BLaER1 (cell line): ENCODE results near the gene AHSG.

ENCODE experiments used
- H3K27ac ChIP-seq: shearing (Covaris generic); formaldehyde crosslinking; 2 replicates; pipeline ENCODE4 v1.8.1; 2022
- H3K27me3 ChIP-seq: shearing (Covaris generic); formaldehyde crosslinking; 2 replicates; pipeline ENCODE4 v1.8.1; 2022
- H3K36me3 ChIP-seq: shearing (Covaris generic); formaldehyde crosslinking; 2 replicates; pipeline ENCODE4 v1.8.1; 2022
- H3K4me1 ChIP-seq: shearing (Covaris generic); formaldehyde crosslinking; 2 replicates; pipeline ENCODE4 v1.8.1; 2022
- H3K4me2 ChIP-seq: shearing (Covaris generic); formaldehyde crosslinking; 2 replicates; pipeline ENCODE4 v1.8.1; 2022
- H3K4me3 ChIP-seq: shearing (Covaris generic); formaldehyde crosslinking; 2 replicates; pipeline ENCODE4 v1.8.1; 2022
- H3K9ac ChIP-seq: shearing (Covaris generic); formaldehyde crosslinking; 2 replicates; pipeline ENCODE4 v1.8.1; 2022
- H3K9me3 ChIP-seq: shearing (Covaris generic); formaldehyde crosslinking; 2 replicates; pipeline ENCODE4 v1.8.1; 2022
- H4K20me1 ChIP-seq: shearing (Covaris generic); formaldehyde crosslinking; 2 replicates; pipeline ENCODE4 v1.8.1; 2022
- Cebpa-rat ChIP-seq: shearing (Covaris generic); IDR thresholded peaks from 2 replicates; pipeline ENCODE4 v1.8.1; 2022

The AHSG gene

DNA sequence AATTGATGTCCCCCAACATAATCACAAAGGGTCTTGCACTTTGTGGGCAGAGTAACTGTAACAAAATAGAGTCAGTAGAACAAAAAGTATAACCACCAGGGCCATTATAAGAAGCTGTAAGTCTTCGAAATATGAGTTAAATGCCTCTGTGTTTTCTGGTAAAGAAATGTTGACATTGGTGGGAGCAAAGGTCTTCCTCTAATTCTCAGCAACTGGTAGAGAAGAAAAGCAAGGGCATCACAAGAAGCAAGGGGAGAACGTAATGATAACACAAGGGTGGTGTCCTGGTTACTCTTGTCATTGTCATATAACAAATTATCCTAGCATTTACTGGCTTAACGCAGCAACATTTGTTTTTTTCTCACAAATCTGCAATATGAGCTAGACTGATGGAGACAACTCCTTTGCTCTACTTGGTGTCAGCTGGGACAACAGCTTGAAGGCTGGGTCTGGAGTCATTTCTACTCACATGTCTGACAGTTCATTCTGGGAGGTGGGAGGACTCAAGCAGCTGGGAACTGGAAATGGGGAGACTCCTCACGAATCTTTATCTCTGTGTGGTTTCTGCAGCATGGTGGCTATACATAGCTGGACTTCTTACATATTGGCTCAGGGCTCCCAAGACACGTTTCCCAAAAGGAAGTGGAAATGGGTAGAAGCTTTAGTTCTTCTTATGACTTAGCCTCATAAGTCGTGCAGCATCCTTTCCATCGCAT, 22.1 kb upstream of the AHSG start:
- no peak for TF ChIP-seq Cebpa-rat
- Histone ChIP-seq H3K27ac (no peak overlapping the region), H3K4me2 (no peak overlapping the region), H4K20me1 (no peaks in the 10 kb centered on the region), H3K36me3 (peaks cover 8% of the 10 kb centered on the region), H3K4me1 (no peaks in the 10 kb centered on the region), H3K27me3 (no peaks in the 10 kb centered on the region), H3K4me3 (no peak overlapping the region), H3K9me3 (no peaks in the 10 kb centered on the region), H3K9ac (no peak overlapping the region)

DNA sequence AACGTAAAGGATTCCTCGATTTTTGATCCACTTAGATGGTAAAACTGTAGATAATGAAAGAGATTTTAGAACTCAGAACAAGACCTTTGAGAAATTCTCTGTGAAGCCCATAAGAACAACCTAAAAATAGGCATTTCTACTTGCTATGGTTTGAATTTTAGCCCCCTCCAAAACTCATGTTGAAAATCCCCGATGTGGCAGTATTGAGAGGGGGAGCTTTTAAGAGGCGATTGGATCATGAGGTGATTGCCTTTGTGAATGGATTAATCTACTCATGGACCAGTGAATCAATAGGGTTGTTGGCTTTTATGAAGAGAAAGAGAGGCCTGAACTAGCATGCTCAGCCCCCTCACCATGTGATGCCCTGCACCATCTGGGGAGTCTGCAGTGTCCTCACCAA, 20.2 kb upstream of the AHSG start:
- no peaks in the 10 kb centered on the region for H3K36me3 ChIP-seq
- no peaks in the 10 kb centered on the region for H3K9me3 ChIP-seq
- no peak overlapping the region for H3K9ac ChIP-seq
- H3K4me2 ChIP-seq: no peak overlapping the region
- no peaks in the 10 kb centered on the region for H3K27me3 ChIP-seq
- no peak overlapping the region for H3K27ac ChIP-seq
- H3K4me1 ChIP-seq: no peaks in the 10 kb centered on the region
- TF ChIP-seq Cebpa-rat: no peak
- H3K4me3 ChIP-seq: no peak overlapping the region
- no peaks in the 10 kb centered on the region for H4K20me1 ChIP-seq

- Histone ChIP-seq H3K36me3 (no peaks in the 10 kb centered on the region), H3K4me2 (no peak overlapping the region), H3K4me3 (no peak overlapping the region), H3K27me3 (no peaks in the 10 kb centered on the region), H3K9me3 (no peaks in the 10 kb centered on the region), H3K27ac (no peak overlapping the region), H3K9ac (no peak overlapping the region), H4K20me1 (no peaks in the 10 kb centered on the region), H3K4me1 (no peaks in the 10 kb centered on the region)
- TF ChIP-seq Cebpa-rat: no peak
These were observed 19.0 kb upstream of the AHSG start for GRCh38 chr3:186593862-186594261.

DNA sequence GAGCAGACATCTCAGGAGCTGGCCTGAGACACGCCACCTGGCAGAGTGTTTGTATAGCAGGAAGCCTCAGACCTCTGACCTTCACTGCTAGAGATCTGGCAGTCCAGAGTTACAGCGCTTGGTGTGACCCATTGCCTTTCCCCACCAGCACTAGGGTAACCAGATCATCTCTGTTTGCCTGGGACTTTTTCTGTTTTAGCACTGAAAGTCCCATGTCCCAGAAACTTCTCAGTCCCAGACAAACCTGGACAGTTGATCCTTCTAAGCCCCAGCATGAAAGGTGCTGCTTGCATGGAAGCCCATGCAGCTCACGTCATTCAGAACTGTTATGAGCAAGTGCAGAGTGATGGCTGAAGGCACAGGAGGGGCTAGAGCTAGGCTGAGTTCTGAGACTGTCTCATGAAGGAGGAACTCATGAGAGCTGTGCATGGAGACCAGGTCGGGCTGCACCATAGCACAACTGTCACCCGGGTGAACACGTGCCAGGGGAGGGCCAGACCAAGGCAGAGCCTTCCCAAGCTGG, 18.2 kb upstream of the AHSG start:
- Histone ChIP-seq H3K9ac (no peak overlapping the region), H3K4me3 (no peak overlapping the region), H3K4me2 (no peak overlapping the region), H3K4me1 (no peaks in the 10 kb centered on the region), H4K20me1 (no peaks in the 10 kb centered on the region), H3K9me3 (no peaks in the 10 kb centered on the region), H3K27me3 (no peaks in the 10 kb centered on the region), H3K27ac (no peak overlapping the region), H3K36me3 (no peaks in the 10 kb centered on the region)
- TF ChIP-seq Cebpa-rat: no peak

DNA sequence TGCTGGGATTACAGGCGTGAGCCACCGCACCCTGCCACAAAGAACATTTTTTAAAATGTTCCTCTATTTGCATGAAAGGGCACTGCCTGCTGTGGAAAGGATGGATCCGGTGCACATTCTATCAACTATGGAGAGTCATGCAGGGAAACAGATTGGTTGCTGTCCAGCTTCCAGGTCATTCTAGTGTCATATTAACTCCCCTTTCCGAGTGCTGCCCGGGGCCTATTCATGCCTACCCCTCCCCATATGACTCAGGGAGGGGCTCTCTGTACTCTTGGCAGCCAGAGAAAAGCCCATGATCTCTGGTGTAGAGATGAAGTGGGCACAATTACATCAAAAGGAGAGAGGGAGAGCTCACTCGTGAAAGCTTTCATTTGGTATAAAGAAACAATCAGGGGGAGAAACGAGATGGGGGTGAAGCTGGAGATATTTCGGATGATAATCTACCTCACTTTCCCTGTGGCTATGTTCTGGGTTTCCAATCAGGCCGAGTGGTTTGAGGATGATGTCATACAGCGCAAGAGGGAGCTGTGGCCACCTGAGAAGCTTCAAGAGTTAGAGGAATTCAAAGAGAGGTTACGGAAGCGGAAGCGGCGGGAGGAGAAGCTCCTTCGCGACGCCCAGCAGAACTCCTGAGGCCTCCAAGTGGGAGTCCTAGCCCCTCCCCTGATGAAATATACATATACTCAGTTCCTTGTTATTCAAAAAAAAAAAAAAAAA, 16.1 kb upstream of the AHSG start:
- no peaks in the 10 kb centered on the region for H3K9me3 ChIP-seq
- H3K36me3 ChIP-seq: no peaks in the 10 kb centered on the region
- H3K4me2 ChIP-seq: no peak overlapping the region
- no peaks in the 10 kb centered on the region for H3K27me3 ChIP-seq
- TF ChIP-seq Cebpa-rat: no peak
- H3K4me3 ChIP-seq: no peak overlapping the region
- H3K9ac ChIP-seq: no peak overlapping the region
- no peak overlapping the region for H3K27ac ChIP-seq
- no peaks in the 10 kb centered on the region for H3K4me1 ChIP-seq
- H4K20me1 ChIP-seq: no peaks in the 10 kb centered on the region

GRCh38 chr3:186598108-186598784, 14.6 kb upstream of the AHSG start:
- H3K27me3 ChIP-seq: no peaks in the 10 kb centered on the region
- H3K27ac ChIP-seq: no peak overlapping the region
- TF ChIP-seq Cebpa-rat: no peak
- H3K36me3 ChIP-seq: no peaks in the 10 kb centered on the region
- H3K4me2 ChIP-seq: no peak overlapping the region
- H3K9me3 ChIP-seq: no peaks in the 10 kb centered on the region
- H3K9ac ChIP-seq: no peak overlapping the region
- no peaks in the 10 kb centered on the region for H4K20me1 ChIP-seq
- H3K4me1 ChIP-seq: no peaks in the 10 kb centered on the region
- no peak overlapping the region for H3K4me3 ChIP-seq

DNA sequence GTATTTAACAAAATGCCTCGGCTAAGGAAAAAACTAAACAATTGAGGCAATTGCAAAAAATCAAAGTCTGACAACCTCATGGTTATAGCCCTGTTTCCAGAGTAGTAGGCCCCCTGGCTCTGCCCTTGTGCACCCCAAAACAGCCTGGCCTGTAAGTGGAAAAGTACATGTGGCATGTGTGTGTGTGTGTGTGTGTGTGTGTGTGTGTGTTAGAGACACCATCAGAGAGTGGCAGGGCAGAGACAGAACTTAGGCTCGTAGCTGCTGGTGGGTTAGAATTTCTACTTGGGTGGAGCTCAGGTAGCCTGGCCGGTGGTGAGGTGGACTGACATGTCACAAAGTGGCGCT, 14.1 kb upstream of the AHSG start:
- Histone ChIP-seq H4K20me1 (no peaks in the 10 kb centered on the region), H3K9me3 (no peaks in the 10 kb centered on the region), H3K4me2 (no peak overlapping the region), H3K9ac (no peak overlapping the region), H3K4me1 (no peaks in the 10 kb centered on the region), H3K4me3 (no peak overlapping the region), H3K36me3 (no peaks in the 10 kb centered on the region), H3K27ac (no peak overlapping the region), H3K27me3 (no peaks in the 10 kb centered on the region)
- TF ChIP-seq Cebpa-rat: no peak

DNA sequence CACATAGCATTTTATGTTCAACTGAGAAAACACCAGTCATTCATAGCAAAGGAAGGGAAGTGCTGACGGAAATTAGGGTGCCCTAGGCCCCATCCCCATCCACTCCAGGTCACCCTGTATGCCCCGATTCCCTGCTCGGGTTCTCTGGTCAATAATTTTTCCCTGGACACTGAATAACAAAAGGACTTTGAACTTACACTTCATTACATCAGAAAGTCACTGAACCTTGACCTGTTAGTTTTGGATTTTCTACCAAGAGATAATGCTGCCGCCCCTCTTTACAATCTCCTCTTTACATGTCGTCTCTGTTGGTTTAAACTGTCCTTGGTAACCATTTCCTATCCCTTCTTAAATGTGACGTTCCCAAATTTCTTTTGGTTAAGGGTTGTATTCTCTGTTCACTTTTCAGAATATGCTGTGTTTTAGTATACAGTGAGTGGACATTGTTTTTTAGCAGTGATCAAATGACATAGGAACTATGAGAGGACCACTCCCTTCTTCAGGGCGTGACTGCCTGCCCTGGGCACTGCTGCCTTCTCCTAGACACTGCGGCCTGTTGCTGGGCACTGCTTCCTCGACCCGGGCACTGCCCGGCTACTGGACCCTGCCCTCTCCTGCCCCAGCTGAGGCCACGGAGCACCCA, 13.6 kb upstream of the AHSG start:
- Histone ChIP-seq H3K9me3 (no peaks in the 10 kb centered on the region), H3K36me3 (no peaks in the 10 kb centered on the region), H3K4me3 (no peak overlapping the region), H3K9ac (no peak overlapping the region), H4K20me1 (no peaks in the 10 kb centered on the region), H3K4me2 (no peak overlapping the region), H3K27me3 (no peaks in the 10 kb centered on the region), H3K4me1 (no peaks in the 10 kb centered on the region), H3K27ac (no peak overlapping the region)
- no peak for TF ChIP-seq Cebpa-rat

GRCh38 chr3:186599785-186600166, 13.1 kb upstream of the AHSG start:
- no peaks in the 10 kb centered on the region for H4K20me1 ChIP-seq
- no peak overlapping the region for H3K27ac ChIP-seq
- H3K27me3 ChIP-seq: no peaks in the 10 kb centered on the region
- H3K9ac ChIP-seq: no peak overlapping the region
- no peak for TF ChIP-seq Cebpa-rat
- no peaks in the 10 kb centered on the region for H3K4me1 ChIP-seq
- H3K4me3 ChIP-seq: no peak overlapping the region
- no peaks in the 10 kb centered on the region for H3K9me3 ChIP-seq
- H3K36me3 ChIP-seq: no peaks in the 10 kb centered on the region
- no peak overlapping the region for H3K4me2 ChIP-seq

DNA sequence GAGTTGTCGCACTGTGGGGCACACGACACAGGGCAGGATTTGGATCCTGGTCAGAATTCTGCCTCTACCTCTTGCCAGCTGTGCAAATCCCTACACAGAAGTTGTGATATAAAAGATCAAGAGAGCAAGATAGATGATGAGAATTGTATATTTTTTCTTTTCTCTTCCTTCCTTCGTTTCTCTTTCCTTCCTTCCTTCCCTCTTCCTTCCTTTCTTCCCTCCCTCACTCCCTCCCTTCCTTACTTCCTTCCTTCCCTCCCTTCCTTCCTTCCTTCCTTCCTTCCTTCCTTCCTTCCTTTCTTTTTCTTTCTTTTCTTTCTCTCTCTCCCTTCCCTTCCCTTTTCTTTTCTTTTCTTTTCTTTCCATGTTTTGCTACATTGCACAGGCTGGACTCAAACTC, 12.0 kb upstream of the AHSG start:
- TF ChIP-seq Cebpa-rat: no peak
- no peak overlapping the region for H3K27ac ChIP-seq
- H3K9me3 ChIP-seq: no peaks in the 10 kb centered on the region

More for the DNA sequence above, 12.0 kb upstream of the AHSG start:
- no peaks in the 10 kb centered on the region for H4K20me1 ChIP-seq
- H3K4me2 ChIP-seq: no peak overlapping the region
- H3K4me3 ChIP-seq: no peak overlapping the region
- H3K9ac ChIP-seq: no peak overlapping the region
- H3K4me1 ChIP-seq: no peaks in the 10 kb centered on the region
- no peaks in the 10 kb centered on the region for H3K27me3 ChIP-seq
- H3K36me3 ChIP-seq: no peaks in the 10 kb centered on the region
